Vagina (tissue), 2 donors: ENCODE results near the gene CST4. TPM values are rescaled to one million over a fixed set of nuclear protein-coding genes. Genes with fewer than 3 reads are reported as not detected.
"Not testable (repeated sequence)": the region's sequence is repeated elsewhere in the genome, so short reads cannot be mapped to it uniquely, and the experiment has no call there.

Source experiments
- DNase-seq, 2 donors: peaks; one replicate each; pipeline ENCODE4 v3.0.0-alpha.2; 2017; ENCODE audit errors: extremely low spot score in 2 of 2
- H3K27ac ChIP-seq: fragments of 200-600 bp; sonication (generic); one replicate; pipeline ENCODE4 v1.5.1; 2019
- H3K27me3 ChIP-seq: fragments of 200-600 bp; sonication (generic); one replicate; pipeline ENCODE4 v1.5.1; 2019
- H3K36me3 ChIP-seq, 2 donors: fragments of 200-600 bp; sonication (generic); one replicate each; pipeline ENCODE4 v1.5.1; 2017 to 2019
- H3K4me1 ChIP-seq: fragments of 200-600 bp; sonication (generic); one replicate; pipeline ENCODE4 v1.5.1; 2019
- H3K4me3 ChIP-seq, 2 donors: fragments of 200-600 bp; sonication (generic); 1 replicate in 1 of 2; 2 replicates in 1 of 2; pipeline ENCODE4 v1.5.1; 2016 to 2019
- H3K9me3 ChIP-seq: fragments of 200-600 bp; sonication (generic); one replicate; pipeline ENCODE4 v1.5.1; 2019
- CTCF ChIP-seq, 3 experiments: fragments of 450-650 bp in 2 of 3; fragments of 200-600 bp in 1 of 3; sonication (generic) in 1 of 3; IDR thresholded peaks; one replicate each; pipeline ENCODE4 v1.5.1; 2017 to 2019; ENCODE audit warnings: antibody characterized with exemption in 3 of 3, mild to moderate bottlenecking in 2 of 3, moderate library complexity in 2 of 3
- POLR2A ChIP-seq, 2 donors: fragments of 450-650 bp; IDR thresholded peaks; one replicate each; pipeline ENCODE4 v1.6.1; 2017; ENCODE audit warnings: antibody characterized with exemption in 2 of 2, mild to moderate bottlenecking in 2 of 2, moderate library complexity in 2 of 2
- POLR2AphosphoS5 ChIP-seq, 2 donors: sonication (generic); formaldehyde crosslinking; IDR thresholded peaks; one replicate each; pipeline ENCODE4 v1.9.0; 2017; ENCODE audit warnings: antibody characterized with exemption in 2 of 2, mild to moderate bottlenecking in 2 of 2, low read depth in 1 of 2; ENCODE audit not compliant: insufficient read depth in 1 of 2
- intact Hi-C: fragments of 100-400 bp; cut with DNase I; formaldehyde crosslinking; loops from one replicate; pipeline ENCODE4 v1.15.1; 2023
- total RNA-seq: library from RNA; depleted of rRNA; stranded (reverse); fragments of >200 nt; gene quantifications from one replicate; pipeline ENCODE4 v1.2.3, GENCODE V29; 2016

Gene CST4
- total RNA-seq, 1 donor from 2014 or later = not detected

- no peaks in the 10 kb centered on the region for H3K27me3 ChIP-seq
- H3K4me1 ChIP-seq = no peaks in the 10 kb centered on the region
- intact Hi-C loops = no loop called here
- H3K9me3 ChIP-seq = no peaks in the 10 kb centered on the region
- DNase-seq = no peak
- no peak overlapping the region for H3K27ac ChIP-seq
- TF ChIP-seq POLR2AphosphoS5 (IDR thresholded peaks at IDR 0.05; ENCODE audit: insufficient read depth in 1 of 2, low read depth in 1 of 2) = no peak
- no peak for TF ChIP-seq POLR2A (IDR thresholded peaks at IDR 0.05)
- TF ChIP-seq CTCF (IDR thresholded peaks at IDR 0.05) = no peak
- H3K36me3 ChIP-seq = no peaks in the 10 kb centered on the region
- H3K4me3 ChIP-seq = no peak overlapping the region
Observed at GRCh38 chr20:23721962-23722361, 33.1 kb upstream of the CST4 start.

GRCh38 chr20:23719351-23719750 is 30.5 kb upstream of the CST4 start:
- DNase-seq = peak in 1 of 2 donors; percentile 16
- H3K9me3 ChIP-seq, H3K27ac ChIP-seq, H3K36me3 ChIP-seq, H3K4me1 ChIP-seq, intact Hi-C loops, H3K27me3 ChIP-seq, H3K4me3 ChIP-seq: not testable (repeated sequence)

GRCh38 chr20:23711778-23712177 is 22.9 kb upstream of the CST4 start:
- DNase-seq, H3K4me3 ChIP-seq, H3K27ac ChIP-seq, H3K9me3 ChIP-seq, H3K36me3 ChIP-seq, intact Hi-C loops, H3K27me3 ChIP-seq, H3K4me1 ChIP-seq: not testable (repeated sequence)

- Histone ChIP-seq H3K27ac (no peak overlapping the region), H3K36me3 (no peaks in the 10 kb centered on the region), H3K4me3 (no peak overlapping the region), H3K4me1 (no peaks in the 10 kb centered on the region), H3K27me3 (no peaks in the 10 kb centered on the region), H3K9me3 (no peaks in the 10 kb centered on the region)
- peak in 1 of 2 donors; percentile 58 for DNase-seq
- TF ChIP-seq CTCF (IDR thresholded peaks at IDR 0.05) (no peak), POLR2AphosphoS5 (IDR thresholded peaks at IDR 0.05; ENCODE audit: insufficient read depth in 1 of 2, low read depth in 1 of 2) (no peak), POLR2A (IDR thresholded peaks at IDR 0.05) (no peak)
- intact Hi-C loops = no loop called here
Observed at GRCh38 chr20:23710771-23711170, 21.9 kb upstream of the CST4 start.

- H3K36me3 ChIP-seq = no peaks in the 10 kb centered on the region
- no peaks in the 10 kb centered on the region for H3K4me1 ChIP-seq
- no peak overlapping the region for H3K4me3 ChIP-seq
- H3K27me3 ChIP-seq = no peaks in the 10 kb centered on the region
- TF ChIP-seq POLR2AphosphoS5 (IDR thresholded peaks at IDR 0.05; ENCODE audit: insufficient read depth in 1 of 2, low read depth in 1 of 2) = no peak
- no peaks in the 10 kb centered on the region for H3K9me3 ChIP-seq
- no peak overlapping the region for H3K27ac ChIP-seq
- DNase-seq = no peak
- intact Hi-C loops = no loop called here
Observed at GRCh38 chr20:23705895-23706294, 17.1 kb upstream of the CST4 start.

- no peaks in the 10 kb centered on the region for H3K9me3 ChIP-seq
- no peak overlapping the region for H3K27ac ChIP-seq
- intact Hi-C loops = no loop called here
- no peak overlapping the region for H3K4me3 ChIP-seq
- H3K36me3 ChIP-seq = no peaks in the 10 kb centered on the region
- no peaks in the 10 kb centered on the region for H3K4me1 ChIP-seq
- no peak for DNase-seq
- no peak for TF ChIP-seq POLR2A (IDR thresholded peaks at IDR 0.05)
- no peak for TF ChIP-seq CTCF (IDR thresholded peaks at IDR 0.05)
- TF ChIP-seq POLR2AphosphoS5 (IDR thresholded peaks at IDR 0.05; ENCODE audit: insufficient read depth in 1 of 2, low read depth in 1 of 2) = no peak
- no peaks in the 10 kb centered on the region for H3K27me3 ChIP-seq
Observed at GRCh38 chr20:23702021-23702420, 13.2 kb upstream of the CST4 start.

- H3K4me1 ChIP-seq = no peaks in the 10 kb centered on the region
- peak; percentile 64 to 74 for DNase-seq
- TF ChIP-seq POLR2A (IDR thresholded peaks at IDR 0.05) = no peak
- no peak for TF ChIP-seq CTCF (IDR thresholded peaks at IDR 0.05)
- TF ChIP-seq POLR2AphosphoS5 (IDR thresholded peaks at IDR 0.05; ENCODE audit: insufficient read depth in 1 of 2, low read depth in 1 of 2) = no peak
- H3K27me3 ChIP-seq = no peaks in the 10 kb centered on the region
- H3K4me3 ChIP-seq = no peak overlapping the region
- H3K36me3 ChIP-seq = no peaks in the 10 kb centered on the region
- intact Hi-C loops = no loop called here
- H3K9me3 ChIP-seq = no peaks in the 10 kb centered on the region
- H3K27ac ChIP-seq = no peak overlapping the region
Observed at GRCh38 chr20:23700931-23701330, 12.1 kb upstream of the CST4 start.
